A549 (cell line): ENCODE data around the gene CA7.

Experiments used
- CTCF ChIP-seq: fragments of >200 bp; sonication (Bioruptor Twin); formaldehyde crosslinking; IDR thresholded peaks from 3 replicates; pipeline ENCODE4 v1.5.1; 2016
- EP300 ChIP-seq, 2 experiments: fragments of >200 bp; sonication (Bioruptor Twin); formaldehyde crosslinking; IDR thresholded peaks; 2 replicates in 1 of 2; 3 replicates in 1 of 2; pipeline ENCODE4 v1.6.1; 2016 to 2017
- ESRRA ChIP-seq: fragments of 150-350 bp; IDR thresholded peaks from 2 replicates; pipeline ENCODE4 v1.6.1; 2014; ENCODE audit warnings: mild to moderate bottlenecking, low read length, borderline replicate concordance
- JUN ChIP-seq, 2 experiments: fragments of >200 bp; sonication (Bioruptor Twin); formaldehyde crosslinking; IDR thresholded peaks; 2 replicates in 1 of 2; 3 replicates in 1 of 2; pipeline ENCODE4 v1.6.1; 2016 to 2017
- POLR2A ChIP-seq: IDR thresholded peaks from 2 replicates; pipeline ENCODE4 v1.6.1; 2012; ENCODE audit warnings: mild to moderate bottlenecking, low read length
- POLR2AphosphoS2 ChIP-seq: conservative IDR thresholded peaks from 2 replicates; pipeline ENCODE4 v1.6.1; 2012; ENCODE audit warnings: low read length, improper control_type of control experiment, inconsistent platforms

- TF ChIP-seq CTCF (no peak), EP300 (IDR thresholded peaks at IDR 0.05) (no peak), JUN (IDR thresholded peaks at IDR 0.05) (no peak), POLR2A (no peak), POLR2AphosphoS2 (no peak), ESRRA (no peak)
Measured at GRCh38 chr16:66811043-66811442, 33.2 kb upstream of the CA7 start.
